PC-9 (cell line): ENCODE results near the gene CLECL1.

Source experiments
- EZH2 ChIP-seq: fragments of 200-600 bp; sonication (generic); IDR thresholded peaks from 2 replicates; pipeline ENCODE4 v1.8.0; 2017; ENCODE audit warnings: antibody characterized with exemption, low read depth
- TF ChIP-seq, protein P1 (sequence below): fragments of 200-600 bp; sonication (generic); conservative IDR thresholded peaks from 2 replicates; pipeline ENCODE4 v1.6.1; 2017; ENCODE audit warnings: mixed run types, antibody characterized with exemption, mild to moderate bottlenecking, moderate library complexity

DNA sequence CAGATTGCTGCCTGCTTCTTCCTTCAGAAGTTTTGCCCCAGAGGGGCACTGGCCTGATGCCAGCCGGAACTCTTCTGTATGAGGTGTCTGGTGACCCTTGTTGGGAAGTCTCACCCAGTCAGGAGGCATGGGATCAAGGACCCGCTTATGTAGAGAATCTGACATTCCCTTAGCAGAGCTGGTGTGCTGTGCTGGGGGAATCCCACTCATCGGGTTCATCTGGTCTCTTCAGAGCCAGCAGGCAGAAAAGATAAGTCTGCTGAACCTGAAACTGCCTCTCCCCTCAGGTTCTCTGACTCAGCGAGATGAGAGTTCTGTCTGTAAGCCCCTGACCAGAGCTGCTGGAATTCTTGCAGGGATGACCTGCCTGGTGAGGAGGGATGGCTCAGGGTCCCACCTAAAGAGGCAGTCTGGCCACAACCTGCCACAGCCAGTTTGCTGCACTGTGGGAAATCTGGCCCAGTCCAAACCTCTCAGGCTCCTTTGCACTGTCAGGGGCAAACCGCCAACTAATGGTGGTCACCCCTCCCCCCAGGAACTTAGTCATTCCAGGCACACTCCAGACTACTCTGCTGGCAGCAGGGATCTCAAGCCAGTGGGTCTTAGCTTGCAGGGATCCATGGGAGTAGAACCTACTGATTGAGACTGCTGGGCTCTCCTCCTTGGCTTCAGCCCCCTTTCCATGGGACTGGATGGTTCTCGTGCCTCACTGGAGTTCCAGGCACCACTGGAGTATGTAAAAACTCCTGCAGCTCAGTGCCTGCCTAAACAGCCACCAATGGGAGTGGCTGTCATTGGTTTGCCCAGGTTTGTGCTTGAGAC lies 59.3 kb downstream of the CLECL1 start:
- TF ChIP-seq, protein P1, sequence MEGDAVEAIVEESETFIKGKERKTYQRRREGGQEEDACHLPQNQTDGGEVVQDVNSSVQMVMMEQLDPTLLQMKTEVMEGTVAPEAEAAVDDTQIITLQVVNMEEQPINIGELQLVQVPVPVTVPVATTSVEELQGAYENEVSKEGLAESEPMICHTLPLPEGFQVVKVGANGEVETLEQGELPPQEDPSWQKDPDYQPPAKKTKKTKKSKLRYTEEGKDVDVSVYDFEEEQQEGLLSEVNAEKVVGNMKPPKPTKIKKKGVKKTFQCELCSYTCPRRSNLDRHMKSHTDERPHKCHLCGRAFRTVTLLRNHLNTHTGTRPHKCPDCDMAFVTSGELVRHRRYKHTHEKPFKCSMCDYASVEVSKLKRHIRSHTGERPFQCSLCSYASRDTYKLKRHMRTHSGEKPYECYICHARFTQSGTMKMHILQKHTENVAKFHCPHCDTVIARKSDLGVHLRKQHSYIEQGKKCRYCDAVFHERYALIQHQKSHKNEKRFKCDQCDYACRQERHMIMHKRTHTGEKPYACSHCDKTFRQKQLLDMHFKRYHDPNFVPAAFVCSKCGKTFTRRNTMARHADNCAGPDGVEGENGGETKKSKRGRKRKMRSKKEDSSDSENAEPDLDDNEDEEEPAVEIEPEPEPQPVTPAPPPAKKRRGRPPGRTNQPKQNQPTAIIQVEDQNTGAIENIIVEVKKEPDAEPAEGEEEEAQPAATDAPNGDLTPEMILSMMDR: no peak
- no peak for TF ChIP-seq EZH2
